Fibroblast of mammary gland (primary cell): ENCODE data around the gene B3GNT5.

Experiments used
- DNase-seq: peaks from one replicate; pipeline ENCODE4 v3.0.0-alpha.2; 2010; ENCODE audit warnings: low read depth
- H3K4me3 ChIP-seq: 2 replicates; pipeline ENCODE4 v1.5.1; 2011; ENCODE audit warnings: low read depth, mild to moderate bottlenecking, low read length, moderate library complexity; ENCODE audit not compliant: control insufficient read depth
- TF ChIP-seq, protein P1 (sequence below): conservative IDR thresholded peaks from 2 replicates; pipeline ENCODE4 v1.5.1; 2011; ENCODE audit warnings: low read depth, low read length, inconsistent platforms; ENCODE audit not compliant: control insufficient read depth, insufficient read depth

The B3GNT5 gene

GRCh38 chr3:183255348-183255730 is 2.3 kb downstream of the B3GNT5 start:
- DNase-seq = peak; percentile 75
- H3K4me3 ChIP-seq = peak overlapping the region; percentile 75
- TF ChIP-seq, protein P1, sequence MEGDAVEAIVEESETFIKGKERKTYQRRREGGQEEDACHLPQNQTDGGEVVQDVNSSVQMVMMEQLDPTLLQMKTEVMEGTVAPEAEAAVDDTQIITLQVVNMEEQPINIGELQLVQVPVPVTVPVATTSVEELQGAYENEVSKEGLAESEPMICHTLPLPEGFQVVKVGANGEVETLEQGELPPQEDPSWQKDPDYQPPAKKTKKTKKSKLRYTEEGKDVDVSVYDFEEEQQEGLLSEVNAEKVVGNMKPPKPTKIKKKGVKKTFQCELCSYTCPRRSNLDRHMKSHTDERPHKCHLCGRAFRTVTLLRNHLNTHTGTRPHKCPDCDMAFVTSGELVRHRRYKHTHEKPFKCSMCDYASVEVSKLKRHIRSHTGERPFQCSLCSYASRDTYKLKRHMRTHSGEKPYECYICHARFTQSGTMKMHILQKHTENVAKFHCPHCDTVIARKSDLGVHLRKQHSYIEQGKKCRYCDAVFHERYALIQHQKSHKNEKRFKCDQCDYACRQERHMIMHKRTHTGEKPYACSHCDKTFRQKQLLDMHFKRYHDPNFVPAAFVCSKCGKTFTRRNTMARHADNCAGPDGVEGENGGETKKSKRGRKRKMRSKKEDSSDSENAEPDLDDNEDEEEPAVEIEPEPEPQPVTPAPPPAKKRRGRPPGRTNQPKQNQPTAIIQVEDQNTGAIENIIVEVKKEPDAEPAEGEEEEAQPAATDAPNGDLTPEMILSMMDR = no peak

- no peak for DNase-seq
- TF ChIP-seq, protein P1 = no peak
- H3K4me3 ChIP-seq = no peak overlapping the region
These were observed 6.0 kb downstream of the B3GNT5 start for GRCh38 chr3:183259087-183259486.

DNA sequence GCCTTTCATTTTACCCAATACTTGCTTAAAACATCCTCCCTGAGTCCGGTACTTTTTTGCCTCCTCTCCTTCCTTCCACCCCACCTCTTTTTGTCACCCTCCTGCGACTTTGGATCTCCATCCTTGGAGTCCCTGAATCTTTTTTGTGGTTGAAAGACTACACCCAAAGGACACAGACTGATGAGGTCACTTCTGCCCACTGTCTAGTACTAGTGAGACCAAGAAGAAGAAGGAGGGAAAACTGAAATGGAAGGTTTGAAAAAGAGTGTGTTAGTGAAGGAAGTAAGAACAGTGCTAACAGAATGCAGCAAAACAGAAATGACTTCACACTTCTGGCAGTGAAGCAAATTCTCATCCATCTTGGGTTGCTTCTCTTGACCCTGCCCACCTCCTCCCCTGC is 6.6 kb downstream of the B3GNT5 start:
- no peak overlapping the region for H3K4me3 ChIP-seq
- DNase-seq = peak; percentile 56
- TF ChIP-seq, protein P1 = no peak

DNA sequence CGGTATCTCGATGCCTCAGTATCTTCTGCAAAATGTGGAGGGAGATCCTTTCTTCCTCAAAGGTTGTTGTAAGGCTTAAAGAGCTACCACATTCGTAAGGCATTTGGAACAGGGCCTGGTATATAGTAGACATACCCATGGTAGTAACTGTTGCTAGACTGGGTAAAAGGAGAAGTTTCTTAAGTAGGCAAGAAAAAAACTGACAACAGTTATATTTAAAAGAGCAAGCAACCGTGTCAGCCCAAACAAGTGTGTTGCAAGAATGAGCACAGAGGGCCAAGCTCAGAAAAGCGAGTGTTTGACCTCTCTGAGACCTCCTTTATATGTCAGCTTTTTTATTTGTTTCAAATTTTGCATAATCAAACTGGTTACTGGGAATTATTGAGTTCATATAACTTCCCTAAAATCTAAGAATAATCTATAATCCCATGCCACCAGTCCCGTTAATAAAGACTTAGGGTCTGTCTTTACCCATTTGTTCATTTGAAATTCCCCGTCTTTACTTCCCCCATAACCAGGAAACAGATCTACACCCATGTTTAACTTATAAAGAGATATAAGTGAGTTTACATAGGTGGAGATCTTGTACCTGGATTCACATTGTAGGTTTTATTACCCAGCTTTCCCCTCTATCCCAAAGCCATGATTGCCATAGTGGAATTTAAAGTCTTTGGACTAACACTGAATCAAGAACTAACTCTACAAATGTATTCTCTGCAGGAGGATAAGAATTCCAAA is 7.3 kb downstream of the B3GNT5 start:
- DNase-seq = peak; percentile 58
- no peak overlapping the region for H3K4me3 ChIP-seq
- TF ChIP-seq, protein P1 = no peak

- peak; percentile 35 for DNase-seq
- TF ChIP-seq, protein P1 = no peak
- no peak overlapping the region for H3K4me3 ChIP-seq
These were observed 8.2 kb downstream of the B3GNT5 start for GRCh38 chr3:183261151-183261724.

GRCh38 chr3:183262875-183263378 is 9.9 kb downstream of the B3GNT5 start:
- no peak for DNase-seq
- no peak overlapping the region for H3K4me3 ChIP-seq
- TF ChIP-seq, protein P1 = no peak
